NCI-H2196 (cell line): ENCODE data around the gene OXCT2.
A peak's percentile ranks its signal among the peaks of the same experiment; 100 is the strongest.
"Not testable (repeated sequence)": the region's sequence is repeated elsewhere in the genome, so short reads cannot be mapped to it uniquely, and the experiment has no call there.

Experiments
- DNase-seq: peaks from one replicate; lab custom pipeline; 2025; ENCODE audit not compliant: unreplicated experiment; lab: John Stamatoyannopoulos, UW

The OXCT2 gene

GRCh38 chr1:39763619-39764374, 7.4 kb downstream of the OXCT2 start:
- not testable (repeated sequence) for DNase-seq

DNA sequence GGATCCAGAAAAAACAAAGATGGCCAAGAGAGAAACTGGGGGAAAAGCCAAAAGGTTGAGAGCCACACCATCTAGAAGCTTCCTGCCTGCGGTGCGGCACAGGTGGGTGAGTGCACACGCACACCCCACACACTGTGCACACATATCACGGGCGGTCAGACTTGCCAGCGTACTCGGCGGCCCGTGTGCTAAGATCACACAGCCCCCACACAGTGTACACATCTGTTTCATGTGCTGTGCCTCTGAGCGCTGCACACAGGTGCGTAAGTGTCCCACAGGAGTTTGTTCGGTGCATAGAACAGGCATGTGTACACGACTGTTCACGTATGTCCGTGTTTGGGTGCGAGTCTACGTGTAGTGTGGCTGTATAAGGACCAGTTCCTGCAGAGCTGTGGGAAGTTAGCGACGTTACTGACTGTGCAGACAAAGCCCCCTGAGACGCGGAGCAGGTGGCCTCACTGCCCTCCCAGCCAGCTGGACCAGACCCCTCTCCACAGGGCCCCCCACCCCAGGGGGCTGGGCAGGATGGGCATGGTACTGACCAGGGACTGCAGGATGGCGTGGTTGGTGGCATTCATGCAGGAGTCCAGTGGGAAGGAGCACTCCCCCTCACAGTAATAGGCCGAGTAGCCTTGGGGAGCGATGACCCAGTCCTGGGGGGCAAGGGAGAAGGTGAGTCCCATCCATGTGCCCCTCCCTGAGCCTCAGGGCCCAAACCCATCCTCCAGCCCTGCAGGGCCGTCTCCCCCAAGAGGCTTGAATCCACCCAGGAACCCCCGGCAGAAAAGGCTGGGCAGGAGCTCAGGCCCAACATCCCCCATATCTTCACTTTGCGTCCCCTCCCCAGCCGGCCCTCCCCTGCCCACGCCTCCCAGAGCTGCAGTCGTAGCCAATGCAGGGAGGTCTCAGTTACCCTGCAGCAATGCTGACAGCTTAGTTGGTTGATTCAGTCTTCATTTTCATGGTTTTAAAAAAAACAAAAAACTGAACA, 8.3 kb downstream of the OXCT2 start:
- DNase-seq = no peak

DNA sequence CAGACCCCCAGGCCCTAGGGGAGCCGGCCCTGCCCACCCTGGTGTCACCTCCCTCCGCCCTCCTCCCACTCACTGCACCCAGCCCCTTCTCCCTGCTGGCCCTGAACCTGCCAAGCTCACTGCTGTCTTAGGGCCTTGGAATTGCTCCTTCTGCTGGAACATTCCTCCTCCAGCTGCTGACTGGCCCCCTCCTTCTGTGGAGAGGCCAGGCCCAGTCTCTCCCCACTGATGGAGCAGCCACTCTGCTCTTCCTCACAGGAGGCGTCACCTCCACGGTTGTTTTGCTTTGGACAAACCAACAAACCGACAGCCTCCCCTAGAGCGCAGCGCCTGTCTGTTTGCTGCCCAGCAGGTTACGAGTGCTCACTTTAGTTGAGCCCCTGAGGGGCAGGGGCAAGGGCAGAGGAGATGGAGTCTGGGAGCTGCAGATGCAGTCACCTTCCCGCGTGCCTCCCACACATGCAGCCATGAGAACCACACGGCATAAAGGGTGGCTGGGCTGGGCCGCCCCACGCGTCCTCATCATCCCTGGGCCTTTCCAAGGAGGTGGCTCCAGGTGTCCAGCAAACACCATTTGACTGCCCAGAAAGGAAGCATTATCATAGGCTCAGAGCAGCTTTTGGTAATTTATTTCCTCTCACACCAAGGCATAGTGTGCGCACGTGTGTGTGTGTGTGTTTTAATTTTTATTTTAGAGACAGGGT, 9.4 kb downstream of the OXCT2 start:
- DNase-seq = no peak

DNA sequence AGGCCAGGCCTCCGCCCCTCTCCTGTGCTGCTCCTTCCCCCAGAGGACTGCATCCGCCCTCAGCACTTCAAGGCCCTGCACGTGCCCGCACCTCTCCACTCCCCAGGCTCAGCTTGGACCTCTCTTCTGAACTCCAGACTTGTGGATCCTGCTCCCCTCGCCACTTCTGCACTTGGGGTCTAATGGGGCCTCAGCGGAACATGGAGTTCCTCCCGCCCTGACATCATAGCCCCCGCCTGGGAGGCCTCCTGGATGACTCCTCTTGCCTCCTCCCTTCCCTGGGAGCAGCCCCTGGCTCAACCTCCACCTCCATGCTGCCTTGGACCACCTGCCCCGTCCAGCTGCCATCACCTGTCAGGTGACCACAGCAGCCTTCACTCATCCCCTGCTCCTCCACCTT, 10.1 kb downstream of the OXCT2 start:
- no peak for DNase-seq

- no peak for DNase-seq
Observed at GRCh38 chr1:39760074-39761008, 10.8 kb downstream of the OXCT2 start.

- no peak for DNase-seq
Observed at GRCh38 chr1:39759436-39759726, 11.8 kb downstream of the OXCT2 start.

DNA sequence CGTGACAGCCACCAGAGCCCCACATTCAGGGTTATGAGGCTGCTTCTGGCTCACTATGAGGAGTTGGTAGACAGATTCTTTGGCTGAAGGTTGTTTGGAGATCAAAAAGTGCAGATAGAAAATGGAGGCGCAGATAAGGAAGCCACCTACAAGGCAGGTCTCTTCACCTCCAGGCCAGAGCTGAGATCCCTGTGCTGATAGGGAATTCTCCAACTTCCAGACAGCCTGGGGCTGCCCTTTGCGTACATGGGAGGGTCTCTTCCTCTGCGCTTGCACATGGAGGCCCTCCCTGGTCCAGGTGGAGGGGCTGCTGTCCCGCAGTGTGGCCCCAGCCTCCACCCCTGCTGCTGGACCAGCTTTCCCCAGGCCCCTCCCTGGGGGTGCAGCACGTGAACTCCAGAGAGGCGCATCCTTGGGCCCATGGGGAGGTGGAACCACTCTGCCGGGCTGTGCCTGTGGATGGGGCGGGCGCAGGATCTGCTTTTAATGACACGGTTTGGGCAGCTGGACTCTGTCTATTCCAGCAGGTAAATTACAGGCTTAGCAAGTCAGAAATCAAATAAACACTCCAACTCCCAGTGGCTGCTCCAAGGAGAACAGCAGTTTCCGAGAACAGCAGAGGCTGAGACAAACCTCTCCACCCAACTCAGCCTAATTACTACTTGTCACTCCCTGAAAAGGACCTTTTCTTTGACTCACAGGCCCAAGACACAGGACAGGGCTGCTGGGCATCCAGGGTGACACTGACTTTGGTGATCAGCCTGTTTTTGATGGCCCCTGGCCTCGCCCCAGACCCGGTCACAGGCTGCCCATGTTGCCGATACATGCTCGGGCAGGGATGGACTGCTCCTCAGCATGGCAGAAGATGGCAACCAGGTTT, 12.4 kb downstream of the OXCT2 start:
- DNase-seq = no peak

GRCh38 chr1:39757501-39757900, 13.6 kb downstream of the OXCT2 start:
- DNase-seq = no peak

GRCh38 chr1:39755965-39756659, 15.0 kb downstream of the OXCT2 start:
- no peak for DNase-seq

- DNase-seq = no peak
Observed at GRCh38 chr1:39754906-39755504, 16.1 kb downstream of the OXCT2 start.

- DNase-seq = peak; percentile 40
Observed at GRCh38 chr1:39754026-39754570, 17.1 kb downstream of the OXCT2 start.

DNA sequence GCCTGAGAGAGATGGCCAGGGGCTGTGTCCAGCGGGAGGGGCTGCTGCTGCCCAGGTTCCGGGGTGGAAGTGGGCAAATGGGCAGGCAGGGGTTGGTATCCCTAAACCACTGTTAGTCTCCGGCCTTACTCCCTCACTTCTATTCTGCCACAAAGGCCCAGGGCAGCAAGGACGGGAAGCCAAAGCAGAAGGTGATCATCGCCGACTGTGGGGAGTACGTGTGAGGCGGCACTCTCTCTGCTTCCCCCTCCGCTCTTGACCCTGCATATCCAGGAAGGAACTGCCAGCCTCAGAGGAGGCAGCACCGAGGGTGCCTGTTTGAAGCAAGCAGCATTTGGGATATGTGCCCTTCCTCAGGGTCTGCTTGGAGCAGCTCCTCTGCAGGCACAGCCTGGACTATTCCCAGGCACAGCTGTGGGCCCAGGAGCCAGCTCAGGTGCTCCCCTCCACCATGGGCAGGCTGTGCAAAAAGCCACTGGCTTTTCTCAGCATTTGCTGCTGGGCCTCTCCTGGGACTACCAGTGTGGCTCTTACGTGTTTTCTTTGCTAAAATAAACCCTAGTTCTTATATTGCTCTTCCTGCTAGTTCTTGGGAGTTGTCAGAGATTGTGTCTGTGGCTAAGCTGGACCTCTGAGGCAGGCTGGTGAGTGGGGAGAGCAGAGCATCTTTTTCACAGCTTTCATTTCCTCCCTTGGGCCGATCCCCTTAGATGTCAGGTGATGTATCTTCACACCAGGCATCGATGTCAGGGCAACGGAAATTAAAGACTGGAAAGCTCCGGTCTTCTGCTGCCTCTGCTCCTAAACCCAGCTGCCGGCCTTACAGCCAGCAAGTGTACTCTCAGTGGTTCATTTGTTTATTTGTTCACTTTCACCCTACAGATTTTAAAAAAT, 17.8 kb downstream of the OXCT2 start:
- peak; percentile 35 for DNase-seq

DNA sequence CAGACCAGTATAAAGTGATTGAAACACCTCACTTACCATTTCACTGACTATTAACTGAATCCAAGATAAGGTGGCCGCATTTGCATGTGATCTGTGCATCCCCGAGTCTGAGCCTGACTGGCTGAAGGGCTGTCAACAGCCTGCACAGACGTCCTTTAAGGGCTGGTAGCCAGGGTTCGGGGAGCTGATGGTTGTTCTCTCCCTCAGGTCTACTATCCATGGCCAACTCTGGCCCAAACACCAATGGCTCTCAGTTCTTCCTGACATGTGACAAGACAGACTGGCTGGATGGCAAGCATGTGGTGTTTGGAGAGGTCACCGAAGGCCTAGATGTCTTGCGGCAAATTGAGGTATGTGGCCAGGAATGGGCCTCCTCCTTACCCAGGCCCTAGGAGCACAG, 18.4 kb downstream of the OXCT2 start:
- no peak for DNase-seq

GRCh38 chr1:39751595-39751994, 19.6 kb downstream of the OXCT2 start:
- no peak for DNase-seq

GRCh38 chr1:39745016-39745670, 26.0 kb downstream of the OXCT2 start:
- DNase-seq = no peak

DNA sequence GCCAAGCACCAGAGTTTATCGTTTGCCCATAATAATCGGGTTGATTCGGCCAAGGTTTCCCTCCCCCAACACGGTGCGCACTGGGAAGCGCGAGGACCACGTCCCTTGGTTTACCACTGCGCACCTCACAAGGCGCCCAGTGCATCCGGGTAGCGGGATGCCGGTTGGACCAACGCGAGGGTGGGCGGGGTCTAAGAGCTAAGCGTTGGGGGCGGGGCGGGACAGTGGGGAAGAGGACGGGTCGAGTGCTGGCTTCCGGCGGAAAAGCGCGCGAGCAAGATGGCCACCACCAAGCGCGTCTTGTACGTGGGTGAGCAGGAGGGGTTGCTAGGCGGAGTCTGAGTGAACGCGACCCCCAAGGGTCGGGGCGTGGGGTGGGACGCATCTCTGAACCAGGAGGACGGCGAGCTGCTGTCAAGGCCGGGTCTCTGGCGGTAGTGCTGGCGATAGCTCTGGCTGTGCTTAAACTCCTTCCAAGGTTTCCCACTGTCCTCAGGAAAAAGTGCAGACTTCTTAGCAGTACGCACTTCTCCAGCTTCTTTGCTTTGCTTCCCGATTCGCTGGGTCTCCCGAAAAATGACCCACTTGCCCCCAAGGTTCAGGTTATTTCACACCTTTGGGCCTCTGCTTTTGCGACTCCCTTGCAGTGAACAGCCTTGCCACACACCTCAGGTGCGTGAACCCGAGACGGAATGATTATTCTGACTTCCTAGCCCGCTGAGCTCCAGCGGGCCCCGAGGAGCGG, 32.4 kb downstream of the OXCT2 start, which contains the start of gene PPIE:
PPIE (plus strand) TSS at position 261 of the 745 bp plus-strand sequence; CDS start at position 280, 19 bp downstream.
- peak; percentile 88 for DNase-seq
